NCI-H2227 treated with DMSO at 0.1 percent for 48 hours (cell line): ENCODE results near the gene EXOC3L2.
"Not testable (repeated sequence)": the region's sequence is repeated elsewhere in the genome, so short reads cannot be mapped to it uniquely, and the experiment has no call there.

Experiments used
- DNase-seq: peaks from one replicate; lab custom pipeline; 2025; lab: John Stamatoyannopoulos, UW

The EXOC3L2 gene

GRCh38 chr19:45255611-45256157, 10.5 kb upstream of the EXOC3L2 start:
- no peak for DNase-seq

- DNase-seq: no peak
Observed at GRCh38 chr19:45254044-45254531, 8.9 kb upstream of the EXOC3L2 start.

GRCh38 chr19:45253396-45254027, 8.3 kb upstream of the EXOC3L2 start:
- no peak for DNase-seq

GRCh38 chr19:45251452-45252354, 6.5 kb upstream of the EXOC3L2 start:
- no peak for DNase-seq

- DNase-seq: peak; percentile 48
Observed at GRCh38 chr19:45250832-45251451, 5.7 kb upstream of the EXOC3L2 start, which contains the start of gene MARK4. MARK4 (plus strand) TSS chr19:45251271; CDS start chr19:45251589, 318 bp downstream.

- no peak for DNase-seq
Observed at GRCh38 chr19:45250216-45250831, 5.1 kb upstream of the EXOC3L2 start.

GRCh38 chr19:45249261-45250033, 4.2 kb upstream of the EXOC3L2 start:
- no peak for DNase-seq

GRCh38 chr19:45247136-45247535, 1.9 kb upstream of the EXOC3L2 start:
- no peak for DNase-seq

- DNase-seq: no peak
Observed at GRCh38 chr19:45245826-45246225, 619 bp upstream of the EXOC3L2 start.

GRCh38 chr19:45244133-45244794, 943 bp downstream of the EXOC3L2 start:
- DNase-seq: no peak

- no peak for DNase-seq
Observed at GRCh38 chr19:45243144-45243732, 2.0 kb downstream of the EXOC3L2 start.

- DNase-seq: no peak
Observed at GRCh38 chr19:45238556-45238955, 6.7 kb downstream of the EXOC3L2 start.

GRCh38 chr19:45235485-45235884, 9.7 kb downstream of the EXOC3L2 start:
- DNase-seq: no peak

- DNase-seq: no peak
Observed at GRCh38 chr19:45234089-45234869, 10.9 kb downstream of the EXOC3L2 start.

- DNase-seq: no peak
Observed at GRCh38 chr19:45231891-45232290, 13.3 kb downstream of the EXOC3L2 start.

GRCh38 chr19:45229056-45229455, 16.2 kb downstream of the EXOC3L2 start:
- not testable (repeated sequence) for DNase-seq

GRCh38 chr19:45224645-45225044, 20.6 kb downstream of the EXOC3L2 start:
- no peak for DNase-seq

GRCh38 chr19:45223879-45224278, 21.3 kb downstream of the EXOC3L2 start:
- DNase-seq: no peak

GRCh38 chr19:45222724-45223123, 22.5 kb downstream of the EXOC3L2 start:
- DNase-seq: no peak
